Mesenchymal stem cell (in vitro differentiated cells and primary cell): ENCODE results near the gene JOSD1.

ENCODE experiments used
- DNase-seq: peaks from one replicate; pipeline ENCODE4 v3.0.0-alpha.2; 2013
- H2AFZ ChIP-seq: one replicate; pipeline ENCODE4 v1.6.1; 2013; ENCODE audit warnings: low read depth, mild to moderate bottlenecking, control low read depth, inconsistent platforms, low read length, moderate library complexity
- H2AK5ac ChIP-seq: 2 replicates; pipeline ENCODE4 v1.6.1; 2013; ENCODE audit warnings: low read length, moderate library complexity, mild to moderate bottlenecking, inconsistent platforms; ENCODE audit not compliant: severe bottlenecking
- H2BK120ac ChIP-seq: one replicate; pipeline ENCODE4 v1.6.1; 2013; ENCODE audit warnings: low read depth, mild to moderate bottlenecking, inconsistent platforms, low read length, moderate library complexity
- H2BK12ac ChIP-seq, 2 experiments: one replicate each; pipeline ENCODE4 v1.6.1; 2013; ENCODE audit warnings: inconsistent platforms in 2 of 2, low read length in 2 of 2, mild to moderate bottlenecking in 2 of 2, moderate library complexity in 2 of 2, control low read depth in 1 of 2
- H2BK15ac ChIP-seq: one replicate; pipeline ENCODE4 v1.6.1; 2013; ENCODE audit warnings: mild to moderate bottlenecking, low read depth, inconsistent platforms; ENCODE audit not compliant: poor library complexity, severe bottlenecking
- H2BK5ac ChIP-seq: 2 replicates; pipeline ENCODE4 v1.6.1; 2013; ENCODE audit warnings: low read depth, mild to moderate bottlenecking, low read length, control low read depth, inconsistent platforms; ENCODE audit not compliant: poor library complexity, severe bottlenecking
- H3K14ac ChIP-seq, 2 experiments: one replicate each; pipeline ENCODE4 v1.6.1; 2013; ENCODE audit warnings: inconsistent platforms in 2 of 2, low read length in 2 of 2, control low read depth in 1 of 2, mild to moderate bottlenecking in 1 of 2, moderate library complexity in 1 of 2
- H3K18ac ChIP-seq, 2 experiments: one replicate each; pipeline ENCODE4 v1.6.1; 2013; ENCODE audit warnings: inconsistent platforms in 2 of 2, low read length in 2 of 2, control low read depth in 1 of 2, low read depth in 1 of 2, mild to moderate bottlenecking in 1 of 2
- H3K23ac ChIP-seq, 2 experiments: one replicate each; pipeline ENCODE4 v1.6.1; 2013; ENCODE audit warnings: inconsistent platforms in 2 of 2, low read length in 2 of 2, mild to moderate bottlenecking in 2 of 2, moderate library complexity in 2 of 2, control low read depth in 1 of 2
- H3K27ac ChIP-seq: 2 replicates; pipeline ENCODE4 v1.5.1; 2013; ENCODE audit warnings: mild to moderate bottlenecking, moderate library complexity, low read length, control low read depth, inconsistent platforms; ENCODE audit not compliant: poor library complexity, severe bottlenecking
- H3K27me3 ChIP-seq, 2 experiments: 2 replicates each; pipeline versions ENCODE4 v1.6.1 to v1.7.0; 2013; ENCODE audit warnings: low read length in 2 of 2, mild to moderate bottlenecking in 2 of 2, moderate library complexity in 2 of 2, control low read depth in 1 of 2, inconsistent platforms in 1 of 2; ENCODE audit not compliant: control insufficient read depth in 1 of 2, insufficient read depth in 1 of 2
- H3K36me3 ChIP-seq, 2 experiments: 2 replicates each; pipeline versions ENCODE4 v1.6.1 to v1.7.0; 2013; ENCODE audit warnings: low read length in 2 of 2, control low read depth in 1 of 2, inconsistent platforms in 1 of 2, low read depth in 1 of 2, mild to moderate bottlenecking in 1 of 2; ENCODE audit not compliant: insufficient read depth in 2 of 2, control insufficient read depth in 1 of 2
- H3K4ac ChIP-seq, 2 experiments: one replicate each; pipeline ENCODE4 v1.6.1; 2013; ENCODE audit warnings: inconsistent platforms in 2 of 2, low read length in 2 of 2, mild to moderate bottlenecking in 2 of 2, moderate library complexity in 2 of 2, control low read depth in 1 of 2, low read depth in 1 of 2
- H3K4me1 ChIP-seq: 2 replicates; pipeline ENCODE4 v1.6.1; 2013; ENCODE audit warnings: low read depth, low read length, control low read depth; ENCODE audit not compliant: control insufficient read depth, insufficient read depth
- H3K4me2 ChIP-seq: 2 replicates; pipeline ENCODE4 v1.6.1; 2013; ENCODE audit warnings: low read length, mild to moderate bottlenecking, inconsistent platforms; ENCODE audit not compliant: poor library complexity, severe bottlenecking
- H3K4me3 ChIP-seq, 2 experiments: 2 replicates each; pipeline versions ENCODE4 v1.5.1 to v1.7.0; 2013; ENCODE audit warnings: low read length in 2 of 2, mild to moderate bottlenecking in 2 of 2, control low read depth in 1 of 2, low read depth in 1 of 2; ENCODE audit not compliant: insufficient read depth in 1 of 2
- H3K79me1 ChIP-seq: replicated peaks from 2 replicates; pipeline ENCODE4 v1.6.1; 2013; ENCODE audit warnings: mild to moderate bottlenecking, control low read depth, low read length, inconsistent platforms; ENCODE audit not compliant: poor library complexity, severe bottlenecking
- H3K9ac ChIP-seq: 2 replicates; pipeline ENCODE4 v1.7.0; 2013; ENCODE audit warnings: mild to moderate bottlenecking, low read length, moderate library complexity
- H3K9me3 ChIP-seq: 2 replicates; pipeline ENCODE4 v1.7.0; 2013; ENCODE audit warnings: mild to moderate bottlenecking, low read length; ENCODE audit not compliant: control insufficient read depth
- H4K8ac ChIP-seq: one replicate; pipeline ENCODE4 v1.6.1; 2013; ENCODE audit warnings: inconsistent platforms, mild to moderate bottlenecking, low read length, moderate library complexity
- H4K91ac ChIP-seq: one replicate; pipeline ENCODE4 v1.6.1; 2013; ENCODE audit warnings: mild to moderate bottlenecking, low read length, inconsistent platforms
- WGBS: methylation state at CpG from one replicate; pipeline ENCODE4 v1.1.7; 2013; ENCODE audit warnings: mixed read lengths; 5-methylcytosine and 5-hydroxymethylcytosine counted together

The JOSD1 gene

GRCh38 chr22:38728871-38729796 is 28.4 kb upstream of the JOSD1 start:
- H3K27ac ChIP-seq: no peak overlapping the region
- peaks cover 24% of the 10 kb centered on the region for H3K79me1 ChIP-seq
- 96% methylated on average over 18 of the region's 18 CpGs for WGBS
- H3K36me3 ChIP-seq: peaks cover 95 to 96% of the 10 kb centered on the region in 2 experiments
- no peak overlapping the region for H3K14ac ChIP-seq
- H2BK120ac ChIP-seq: no peak overlapping the region
- H2BK15ac ChIP-seq: no peak overlapping the region
- no peak overlapping the region for H3K23ac ChIP-seq
- no peak overlapping the region for H3K9ac ChIP-seq
- H3K4me2 ChIP-seq: no peak overlapping the region
- H2AK5ac ChIP-seq: no peak overlapping the region
- no peaks in the 10 kb centered on the region for H3K27me3 ChIP-seq
- peaks cover 3% of the 10 kb centered on the region for H3K4me1 ChIP-seq
- H4K91ac ChIP-seq: no peak overlapping the region
- H2BK12ac ChIP-seq: no peak overlapping the region
- no peak overlapping the region for H2BK5ac ChIP-seq
- no peak overlapping the region for H3K4ac ChIP-seq
- no peak for DNase-seq
- no peak overlapping the region for H3K4me3 ChIP-seq
- no peak overlapping the region for H3K18ac ChIP-seq
- H3K9me3 ChIP-seq: no peaks in the 10 kb centered on the region
- no peak overlapping the region for H4K8ac ChIP-seq
- H2AFZ ChIP-seq: no peak overlapping the region

DNA sequence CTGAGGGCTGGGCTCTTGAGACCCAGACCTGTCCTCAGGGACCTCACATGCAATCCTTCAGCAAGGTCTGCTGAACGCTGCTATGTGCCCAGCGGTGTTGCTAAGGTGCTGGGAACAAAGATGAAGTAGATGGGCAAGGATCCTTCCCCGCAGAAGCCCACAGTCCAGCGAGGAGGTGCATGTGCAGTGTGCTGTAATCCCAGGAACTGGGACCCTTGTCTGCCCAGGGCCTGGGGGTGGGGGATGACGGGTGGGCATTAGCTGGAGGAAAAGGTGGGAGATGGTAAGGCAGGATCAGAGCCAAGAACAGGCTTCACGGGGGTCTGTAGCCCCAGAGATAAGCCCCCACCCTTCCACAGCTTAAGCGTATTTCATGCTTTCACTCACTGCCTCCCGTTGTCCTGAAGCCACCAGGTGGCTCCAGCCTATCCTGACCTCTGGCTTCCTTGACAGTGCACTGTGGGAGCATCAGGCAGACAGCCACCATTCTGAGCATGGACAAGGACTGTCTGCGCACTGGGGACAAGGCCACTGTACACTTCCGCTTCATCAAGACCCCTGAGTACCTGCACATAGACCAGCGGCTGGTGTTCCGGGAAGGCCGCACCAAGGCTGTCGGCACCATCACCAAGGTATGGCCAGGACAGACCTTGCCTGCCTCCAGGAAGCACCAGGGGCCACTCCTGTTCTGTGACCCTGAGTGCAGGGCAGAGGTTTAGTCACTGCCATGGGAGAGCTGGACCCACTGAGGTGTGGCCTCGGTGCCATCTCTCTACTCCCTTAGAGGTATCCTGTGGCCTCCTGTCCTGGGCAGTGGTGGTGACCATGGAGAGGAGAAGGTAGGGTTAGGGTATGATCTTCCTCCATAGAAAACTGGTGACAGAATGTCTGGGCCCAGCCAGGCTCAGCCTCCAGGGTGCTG is 27.0 kb upstream of the JOSD1 start:
- H3K4me3 ChIP-seq: no peak overlapping the region
- WGBS: 96% methylated on average over 15 of the region's 15 CpGs
- no peak overlapping the region for H2BK12ac ChIP-seq
- H4K91ac ChIP-seq: no peak overlapping the region
- H3K4ac ChIP-seq: no peak overlapping the region
- DNase-seq: no peak
- H3K4me1 ChIP-seq: peaks cover 3% of the 10 kb centered on the region
- no peak overlapping the region for H2BK5ac ChIP-seq
- no peaks in the 10 kb centered on the region for H3K27me3 ChIP-seq
- H3K18ac ChIP-seq: no peak overlapping the region
- peaks cover 33% of the 10 kb centered on the region for H3K79me1 ChIP-seq
- H2BK120ac ChIP-seq: no peak overlapping the region
- no peak overlapping the region for H3K4me2 ChIP-seq
- H2BK15ac ChIP-seq: no peak overlapping the region
- no peak overlapping the region for H3K14ac ChIP-seq
- H3K9me3 ChIP-seq: no peaks in the 10 kb centered on the region
- H3K23ac ChIP-seq: no peak overlapping the region
- H3K27ac ChIP-seq: no peak overlapping the region
- peaks cover 88 to 99% of the 10 kb centered on the region in 2 experiments for H3K36me3 ChIP-seq
- H2AK5ac ChIP-seq: no peak overlapping the region
- no peak overlapping the region for H4K8ac ChIP-seq
- H3K9ac ChIP-seq: no peak overlapping the region
- H2AFZ ChIP-seq: no peak overlapping the region

- H3K4me3 ChIP-seq: no peak overlapping the region
- H2AK5ac ChIP-seq: no peak overlapping the region
- H2BK5ac ChIP-seq: no peak overlapping the region
- no peak for DNase-seq
- no peak overlapping the region for H2BK12ac ChIP-seq
- no peak overlapping the region for H3K23ac ChIP-seq
- peaks cover 1% of the 10 kb centered on the region for H3K4me1 ChIP-seq
- H3K4me2 ChIP-seq: no peak overlapping the region
- H3K27ac ChIP-seq: no peak overlapping the region
- peaks cover 83 to 100% of the 10 kb centered on the region in 2 experiments for H3K36me3 ChIP-seq
- H3K9me3 ChIP-seq: no peaks in the 10 kb centered on the region
- H3K4ac ChIP-seq: no peak overlapping the region
- H2AFZ ChIP-seq: no peak overlapping the region
- no peak overlapping the region for H2BK120ac ChIP-seq
- no peak overlapping the region for H4K91ac ChIP-seq
- no peaks in the 10 kb centered on the region for H3K27me3 ChIP-seq
- no peak overlapping the region for H2BK15ac ChIP-seq
- no peak overlapping the region for H3K14ac ChIP-seq
- H3K9ac ChIP-seq: no peak overlapping the region
- H3K18ac ChIP-seq: no peak overlapping the region
- peaks cover 34% of the 10 kb centered on the region for H3K79me1 ChIP-seq
- H4K8ac ChIP-seq: no peak overlapping the region
- WGBS: 96% methylated on average over 12 of the region's 12 CpGs
Observed at GRCh38 chr22:38727123-38727522, 26.4 kb upstream of the JOSD1 start.
